ENCODE data around the gene CCDC27. TPM values are rescaled to one million over a fixed set of nuclear protein-coding genes. Genes with fewer than 3 reads are reported as not detected.

The CCDC27 gene
- polyA plus RNA-seq, 4 donors, result 0.11 to 0.38 (median 0.25) TPM

DNA sequence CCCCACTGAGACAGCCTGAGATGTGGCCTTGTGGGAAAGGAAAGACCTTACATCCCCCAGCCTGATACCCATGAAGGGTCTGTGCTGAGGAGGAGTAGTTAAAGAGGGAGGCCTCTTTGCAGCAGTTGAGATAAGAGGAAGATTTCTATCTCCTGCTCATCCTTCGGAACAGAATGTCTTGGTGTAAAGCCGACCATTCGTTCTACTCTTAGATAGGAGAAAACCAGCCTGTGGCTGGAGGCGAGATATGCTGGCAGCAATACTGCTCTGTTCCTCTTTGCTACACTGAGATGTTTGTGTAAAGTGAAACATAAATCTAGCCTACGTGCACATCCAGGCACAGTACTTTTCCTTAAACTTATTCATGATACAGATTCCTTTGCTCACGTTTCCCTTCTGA, 1.5 kb upstream of the CCDC27 start:
- DNase-seq (ENCODE audit: low read depth in 4 of 4, low spot score in 2 of 4), result no peak

DNA sequence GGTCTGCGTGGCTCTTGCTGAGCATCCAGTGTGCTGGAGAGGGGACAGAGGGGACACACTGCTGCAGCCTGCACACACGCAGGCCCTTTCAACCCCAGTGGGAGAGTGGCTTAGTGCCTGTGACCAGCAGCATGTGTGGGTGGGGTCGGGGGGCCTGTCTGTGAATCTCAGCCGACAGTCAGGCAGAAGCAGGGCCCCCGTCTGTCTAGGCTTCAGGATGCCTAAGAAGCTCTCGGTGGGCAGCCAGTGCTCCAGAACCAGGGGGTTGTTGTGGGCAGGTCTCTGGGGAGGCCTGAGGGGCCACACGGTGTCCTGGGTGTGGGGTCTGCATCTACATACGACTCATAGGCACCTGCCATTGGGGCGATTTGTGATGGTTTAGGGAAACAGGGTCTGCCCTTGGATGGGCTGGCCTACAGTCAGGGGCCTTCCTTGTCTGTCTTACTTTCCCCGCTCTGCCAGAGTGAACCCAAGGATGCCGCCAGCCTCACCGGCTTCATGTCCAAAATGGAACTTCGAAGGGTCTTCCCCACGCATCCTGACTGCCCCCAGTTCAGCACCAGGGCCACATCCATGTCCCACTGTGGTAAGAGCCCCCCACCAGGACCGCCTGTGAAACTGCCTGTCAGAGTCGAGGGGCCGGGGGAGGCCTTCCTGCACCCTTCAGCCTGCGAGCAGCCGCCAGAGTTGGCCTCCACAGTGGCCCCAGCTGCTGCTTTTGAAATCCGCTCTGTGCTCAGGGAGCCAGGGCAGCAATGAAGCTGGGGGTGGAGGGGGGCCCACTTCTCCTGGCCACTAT, 1.6 kb downstream of the CCDC27 start:
- DNase-seq (ENCODE audit: low read depth in 4 of 4, low spot score in 2 of 4), result no peak

DNA sequence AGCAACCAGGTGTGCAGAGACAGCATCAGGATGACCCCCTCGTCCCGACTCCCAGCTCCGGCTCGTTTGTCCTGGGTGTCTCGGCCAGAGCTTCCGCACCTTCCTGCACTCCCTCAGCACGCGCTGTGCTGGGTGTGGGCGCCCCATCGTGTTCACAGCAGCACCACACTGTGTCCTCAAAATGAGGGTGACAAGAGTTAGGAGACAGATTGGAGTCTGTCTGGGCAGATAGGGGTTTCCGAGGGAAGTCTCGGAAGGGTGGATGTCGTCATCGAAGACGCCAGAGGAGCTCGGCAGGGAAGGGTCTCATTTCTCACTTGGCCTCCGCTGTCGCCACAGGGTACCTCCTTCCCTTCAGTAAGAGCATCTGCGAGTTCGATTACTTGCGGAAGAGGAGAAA, 4.1 kb downstream of the CCDC27 start:
- no peak for DNase-seq (ENCODE audit: low read depth in 4 of 4, low spot score in 2 of 4)

DNA sequence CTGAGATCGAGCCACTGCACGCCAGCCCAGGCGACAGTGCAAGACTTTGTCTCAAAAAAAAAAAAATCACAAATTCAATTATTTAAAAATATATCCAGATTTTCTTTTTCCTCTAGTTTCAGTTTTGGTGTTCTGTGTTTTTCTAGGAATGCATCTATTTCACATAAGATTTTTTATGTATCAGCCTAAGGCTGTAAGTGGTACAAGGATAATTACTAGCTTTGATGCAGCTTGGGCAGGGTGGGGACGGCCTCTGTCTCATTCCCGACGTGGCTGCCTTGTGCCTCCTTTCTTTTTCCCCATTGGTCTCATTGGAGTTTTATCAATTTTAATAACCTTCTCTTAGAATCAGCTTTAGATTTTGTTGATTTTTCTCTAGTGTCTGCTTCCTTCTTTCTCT, 6.9 kb downstream of the CCDC27 start:
- no peak for DNase-seq (ENCODE audit: low read depth in 4 of 4, low spot score in 2 of 4)

DNA sequence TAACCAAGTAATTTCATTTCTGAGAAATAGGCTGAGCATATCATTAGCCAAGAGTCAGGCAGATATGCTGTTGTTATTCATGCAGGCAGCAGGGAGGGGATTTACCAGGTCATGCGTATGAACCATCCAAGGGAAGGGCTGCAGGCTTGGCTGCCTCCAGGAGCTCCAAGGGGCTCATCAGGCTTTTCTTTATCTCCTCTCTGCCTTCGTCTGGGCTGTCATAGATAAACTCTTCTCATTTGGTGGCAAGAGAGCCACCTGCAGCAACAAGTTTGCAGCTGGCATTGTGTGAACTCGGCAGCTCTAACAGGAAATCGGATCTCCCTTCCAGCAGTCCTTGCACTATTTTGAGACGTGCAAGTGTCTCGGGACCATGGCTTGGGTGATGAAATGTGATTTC, 7.5 kb downstream of the CCDC27 start:
- DNase-seq (ENCODE audit: low read depth in 4 of 4, low spot score in 2 of 4), result no peak

DNA sequence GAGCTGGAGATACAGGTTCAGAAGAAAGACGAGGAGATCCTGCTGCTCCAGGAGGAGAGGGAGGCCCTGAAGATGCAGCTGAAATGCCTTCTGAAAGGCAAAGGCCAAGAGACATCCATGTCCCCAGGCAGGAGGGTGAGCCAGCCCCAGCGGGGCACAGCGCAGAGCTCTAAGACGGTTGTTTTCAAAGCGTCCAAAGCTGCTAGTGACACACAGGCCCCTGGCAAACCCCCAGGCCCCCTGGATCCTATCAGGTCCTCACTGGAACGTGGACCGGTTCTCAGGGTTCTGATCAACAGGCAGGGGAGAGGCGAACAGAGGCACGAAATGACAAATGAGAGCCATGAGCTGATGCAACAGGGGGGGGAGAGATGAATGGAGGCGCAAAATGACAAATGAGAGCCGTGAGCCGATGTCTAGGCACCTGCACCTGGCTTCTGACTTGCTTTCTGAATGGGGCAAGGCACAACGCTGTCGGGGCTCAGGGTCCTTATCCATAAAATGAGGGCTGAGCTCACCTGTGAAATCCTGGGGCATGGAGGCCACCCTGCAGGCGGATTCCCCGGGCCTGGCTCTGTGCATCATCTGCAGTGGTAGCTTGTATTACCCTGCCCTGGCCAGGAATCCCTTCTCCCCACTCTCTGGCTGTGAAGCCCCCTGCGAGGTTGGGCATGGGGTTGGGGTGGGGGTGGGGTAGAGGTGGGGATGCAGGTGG, 9.2 kb downstream of the CCDC27 start:
- no peak for DNase-seq (ENCODE audit: low read depth in 4 of 4, low spot score in 2 of 4)

DNA sequence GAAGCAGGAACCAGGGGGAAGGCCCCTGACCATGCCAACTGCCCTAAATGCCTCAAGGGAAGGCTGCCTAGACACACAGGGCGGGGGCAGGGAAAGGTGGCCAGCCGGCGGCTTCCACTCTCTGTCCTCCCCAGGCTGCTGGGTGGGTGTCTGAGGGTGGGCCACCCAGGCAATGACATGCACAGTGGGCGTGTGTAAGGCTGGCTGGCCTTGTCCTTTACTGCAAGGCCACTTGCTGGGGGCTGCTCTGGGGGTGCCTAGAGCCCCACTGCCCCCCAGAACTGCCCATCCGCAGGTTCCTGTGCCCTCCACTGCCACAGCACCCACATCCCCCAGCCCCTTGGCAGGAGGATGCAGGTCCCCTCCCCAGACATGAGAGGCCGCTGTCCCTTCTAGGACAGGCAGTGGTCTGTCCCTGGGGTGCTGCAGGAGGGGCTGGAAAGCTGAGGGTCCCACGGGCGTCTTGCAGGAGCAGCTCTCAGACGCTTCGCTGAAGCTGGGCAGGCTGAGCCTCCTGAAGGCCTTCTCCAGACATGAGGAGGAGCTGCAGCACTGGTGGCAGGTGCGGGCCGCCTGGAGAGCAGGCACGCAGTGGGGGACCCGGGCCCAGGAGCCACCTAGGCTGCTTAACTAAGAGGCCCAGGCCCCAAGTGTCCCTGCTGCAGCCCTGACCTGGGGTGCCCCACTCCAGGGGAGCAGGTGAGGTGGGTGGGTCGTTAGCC, 10.1 kb downstream of the CCDC27 start:
- no peak for DNase-seq (ENCODE audit: low read depth in 4 of 4, low spot score in 2 of 4)

DNA sequence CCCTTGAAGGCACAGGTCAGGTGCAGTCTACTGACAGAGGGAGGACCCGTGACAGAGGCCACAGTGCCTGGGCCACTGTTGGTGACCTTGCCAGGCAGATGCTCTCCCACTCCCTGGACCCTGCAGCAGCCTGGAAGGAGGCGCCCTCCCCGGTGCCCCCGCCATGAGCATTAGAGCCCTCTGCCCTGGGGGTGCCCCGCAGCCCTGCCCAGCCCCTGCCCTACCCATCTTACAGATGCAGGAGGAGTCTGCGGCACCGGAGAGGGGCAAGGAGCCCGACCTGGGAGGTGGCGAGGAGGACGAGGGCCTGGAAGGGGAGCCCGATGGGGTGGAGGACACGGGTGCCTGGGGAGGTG, 10.6 kb downstream of the CCDC27 start:
- DNase-seq (ENCODE audit: low read depth in 4 of 4, low spot score in 2 of 4), result no peak

DNA sequence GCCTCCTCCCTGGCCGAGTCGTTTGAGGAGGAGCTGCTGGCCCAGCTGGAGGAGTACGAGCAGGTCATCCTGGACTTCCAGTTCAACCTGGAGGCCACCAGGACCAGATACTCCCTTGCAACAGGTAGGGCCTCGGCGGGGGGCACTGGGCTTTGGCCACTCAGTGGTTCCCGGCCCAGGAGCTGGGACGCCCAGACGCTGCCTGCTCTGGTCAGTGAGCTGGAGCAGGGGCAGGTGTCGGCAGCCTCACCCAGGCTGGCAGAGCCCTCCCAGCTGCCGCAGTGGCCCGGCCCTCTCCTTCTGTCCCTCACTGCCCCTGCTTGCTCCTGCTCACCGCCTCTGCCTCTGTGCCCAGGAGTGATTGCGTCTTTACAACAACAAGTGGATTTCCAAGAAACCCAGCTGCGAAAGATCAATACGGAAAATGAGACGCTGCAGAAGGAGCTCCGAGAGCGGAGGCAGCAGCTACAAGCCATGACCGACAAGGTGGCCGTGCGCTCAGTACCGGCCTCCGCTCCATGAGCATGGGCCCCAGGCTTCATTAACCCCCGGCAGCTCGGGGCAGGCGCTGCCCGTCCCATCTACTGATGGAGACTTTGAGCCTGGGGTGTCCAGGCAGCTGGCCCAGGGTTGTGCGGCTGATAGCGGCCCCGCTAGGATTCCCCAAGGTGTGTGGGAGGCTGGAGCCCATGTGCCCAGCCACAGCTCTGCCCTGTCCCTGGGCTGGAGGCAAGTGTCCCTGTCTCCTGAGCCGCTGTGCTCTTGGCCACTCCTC, 11.3 kb downstream of the CCDC27 start:
- no peak for DNase-seq (ENCODE audit: low read depth in 4 of 4, low spot score in 2 of 4)

DNA sequence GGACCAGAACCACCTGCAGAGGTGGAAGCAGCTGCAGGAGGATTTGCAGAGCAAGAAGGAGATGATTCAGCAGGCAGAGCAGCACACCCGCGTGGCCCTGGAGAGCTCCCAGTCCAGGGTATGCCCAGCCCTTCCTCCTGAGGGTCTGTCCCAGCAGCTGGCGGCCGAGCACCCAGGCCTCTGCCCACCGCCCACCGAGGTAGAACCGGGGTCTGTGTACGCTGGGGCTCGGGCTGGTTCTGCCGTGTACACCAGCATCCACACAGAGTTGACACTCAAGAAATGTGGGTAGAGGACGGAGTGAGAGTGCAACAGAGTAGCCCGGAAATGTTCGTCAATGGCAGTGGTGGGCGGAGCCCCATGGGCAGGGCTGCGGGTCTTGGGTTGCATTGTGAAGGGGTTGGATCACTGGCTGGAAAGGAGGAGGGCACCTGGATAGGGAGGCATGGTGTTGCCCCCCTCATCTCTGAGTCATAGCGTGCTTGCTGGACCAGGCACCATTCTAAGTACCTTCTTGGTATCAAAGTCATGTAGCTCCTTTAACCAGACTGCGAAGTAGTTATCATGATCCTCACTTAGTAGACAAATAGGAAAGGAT, 15.2 kb downstream of the CCDC27 start:
- DNase-seq (ENCODE audit: low read depth in 4 of 4, low spot score in 2 of 4), result no peak

DNA sequence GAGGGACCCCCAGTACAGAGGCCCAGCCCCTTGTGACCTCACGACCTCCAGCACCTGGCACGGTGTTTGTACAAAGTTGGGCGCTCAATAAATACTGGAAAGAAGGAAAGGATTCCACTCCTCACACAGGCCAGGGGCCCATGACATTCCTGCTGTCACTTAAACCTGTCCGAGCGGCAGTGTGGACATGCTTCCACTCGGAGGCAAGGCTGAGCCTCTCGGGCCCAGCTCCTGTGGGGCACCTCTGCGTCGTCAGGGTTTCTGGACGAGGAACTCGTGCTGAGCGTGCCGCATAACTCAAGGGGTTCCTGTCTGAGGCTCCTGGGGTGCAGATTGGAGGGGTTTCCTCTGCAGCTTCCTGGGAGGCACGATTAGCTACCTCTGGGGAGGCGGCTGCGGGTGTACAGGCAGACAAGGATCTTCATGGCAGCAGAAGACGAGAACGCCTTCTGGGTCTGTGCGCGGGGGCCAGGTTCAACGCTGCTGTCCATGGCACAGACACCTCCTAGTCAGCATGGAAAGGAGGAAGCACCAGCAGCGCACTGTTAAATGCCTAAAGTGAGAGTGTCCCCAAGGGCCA, 16.7 kb downstream of the CCDC27 start:
- no peak for DNase-seq (ENCODE audit: low read depth in 4 of 4, low spot score in 2 of 4)

DNA sequence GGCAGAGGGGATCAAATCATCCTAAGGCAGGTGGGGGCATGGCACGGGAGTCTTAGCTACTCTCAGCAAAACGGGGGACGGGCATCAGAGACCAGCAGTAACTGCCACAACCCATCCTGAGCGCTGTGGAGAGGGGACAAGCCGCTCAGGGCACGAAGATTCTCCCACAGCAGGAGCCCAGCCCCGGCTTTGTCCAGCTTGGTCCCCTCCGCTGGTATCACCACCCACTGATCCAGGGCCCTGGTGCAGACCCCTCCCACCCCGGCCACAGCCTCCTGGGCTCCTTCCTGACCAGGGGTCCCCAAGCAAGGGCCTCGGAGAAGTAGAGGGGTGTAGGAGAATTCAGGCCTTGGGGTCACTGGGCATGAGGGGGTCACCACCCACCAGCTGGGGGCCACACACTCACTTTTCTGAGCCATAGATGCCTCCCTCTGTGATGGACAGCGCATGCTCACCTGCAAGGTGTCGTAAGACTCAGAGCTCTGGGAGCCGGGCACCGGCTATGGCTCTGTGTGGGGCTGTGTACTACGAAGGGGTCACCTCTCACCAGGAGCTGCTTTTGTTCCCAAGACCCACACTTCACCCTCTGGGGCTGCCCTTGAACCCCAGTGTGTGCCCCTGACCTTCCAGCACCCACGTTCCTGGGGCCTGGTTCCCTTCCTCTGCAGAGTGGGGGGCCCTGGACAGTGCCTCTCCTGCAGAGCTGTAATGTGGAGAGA, 18.0 kb downstream of the CCDC27 start:
- no peak for DNase-seq (ENCODE audit: low read depth in 4 of 4, low spot score in 2 of 4)

DNA sequence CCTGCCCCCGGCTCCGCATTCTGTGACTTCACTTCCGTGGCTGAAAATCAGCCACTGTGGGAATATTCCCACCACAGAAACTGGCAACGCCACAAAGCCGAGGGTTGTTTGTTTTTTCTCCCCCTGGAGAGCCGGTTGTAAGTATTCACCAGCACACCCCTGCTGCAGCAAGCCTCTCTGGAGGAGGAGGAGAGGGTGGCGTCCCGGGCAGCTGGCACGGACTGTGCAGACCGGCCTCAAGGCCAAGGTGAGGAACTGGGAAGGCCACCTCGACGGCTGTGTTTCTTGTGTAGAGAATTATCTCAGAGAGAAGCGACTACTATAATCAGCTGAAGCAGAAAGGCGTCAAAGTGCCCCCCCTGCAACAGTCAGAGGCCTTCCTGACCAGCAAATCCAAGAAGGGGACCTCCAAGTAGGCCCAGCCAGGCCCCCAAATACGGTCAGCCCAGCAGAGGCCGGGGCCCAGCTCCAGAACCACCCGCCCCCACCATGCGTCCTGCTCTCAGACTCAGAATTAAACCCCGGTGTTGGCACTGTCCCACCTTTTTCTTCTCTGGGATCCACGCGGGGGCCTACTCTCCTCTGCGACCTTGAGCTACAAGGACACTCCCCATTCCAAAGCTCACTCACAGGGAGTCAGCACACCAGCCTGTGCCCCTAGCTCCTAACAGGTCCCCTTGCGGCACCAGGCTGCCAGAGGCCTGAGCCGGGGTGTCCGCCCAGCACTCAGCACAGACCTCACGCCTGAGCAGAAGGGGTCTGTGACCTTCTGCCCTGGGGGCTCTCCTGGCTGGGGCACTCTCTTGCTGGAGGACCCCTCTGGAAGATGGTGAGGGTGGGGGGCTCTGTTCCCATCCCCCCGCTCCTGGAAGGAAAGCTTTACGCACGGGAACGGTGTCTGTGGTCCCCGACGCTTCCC, 19.1 kb downstream of the CCDC27 start:
- DNase-seq (ENCODE audit: low read depth in 4 of 4, low spot score in 2 of 4), result no peak

DNA sequence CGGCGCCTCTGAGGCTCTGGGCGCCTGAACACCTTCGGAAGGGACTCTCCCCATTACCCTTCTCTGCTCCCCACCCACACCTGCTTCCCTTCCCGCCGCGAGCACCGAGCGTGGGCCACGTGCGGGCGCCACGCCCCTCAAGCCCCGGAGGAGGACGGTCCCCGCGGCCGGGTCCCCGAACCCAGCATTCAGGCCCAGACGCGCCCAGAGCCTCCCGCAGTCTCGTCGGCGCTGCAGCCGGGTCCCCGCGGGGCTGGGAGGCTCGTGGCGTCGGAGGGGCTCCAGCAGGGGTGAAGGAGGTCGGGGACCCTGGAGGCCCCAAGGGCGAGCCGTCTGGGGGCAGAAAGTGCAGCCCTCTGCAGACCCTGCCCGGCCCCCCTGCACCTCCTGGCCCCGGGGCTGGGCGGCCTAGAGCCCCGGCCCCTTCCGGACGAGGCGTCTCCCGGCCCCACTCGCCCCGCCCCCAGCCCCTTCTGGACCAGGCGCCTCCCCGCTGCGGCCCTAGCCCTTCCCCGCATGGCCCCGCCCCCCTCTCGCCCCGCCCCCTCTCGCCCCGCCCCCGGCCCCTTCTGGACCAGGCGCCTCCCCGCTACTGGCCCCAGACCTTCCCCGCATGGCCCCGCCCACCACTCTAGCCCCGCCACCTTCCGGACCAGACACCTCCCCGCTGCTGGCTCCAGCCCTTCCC, 19.9 kb downstream of the CCDC27 start:
- peak in 2 of 4 donors; percentile 70 to 74 for DNase-seq (ENCODE audit: low read depth in 4 of 4, low spot score in 2 of 4)

DNA sequence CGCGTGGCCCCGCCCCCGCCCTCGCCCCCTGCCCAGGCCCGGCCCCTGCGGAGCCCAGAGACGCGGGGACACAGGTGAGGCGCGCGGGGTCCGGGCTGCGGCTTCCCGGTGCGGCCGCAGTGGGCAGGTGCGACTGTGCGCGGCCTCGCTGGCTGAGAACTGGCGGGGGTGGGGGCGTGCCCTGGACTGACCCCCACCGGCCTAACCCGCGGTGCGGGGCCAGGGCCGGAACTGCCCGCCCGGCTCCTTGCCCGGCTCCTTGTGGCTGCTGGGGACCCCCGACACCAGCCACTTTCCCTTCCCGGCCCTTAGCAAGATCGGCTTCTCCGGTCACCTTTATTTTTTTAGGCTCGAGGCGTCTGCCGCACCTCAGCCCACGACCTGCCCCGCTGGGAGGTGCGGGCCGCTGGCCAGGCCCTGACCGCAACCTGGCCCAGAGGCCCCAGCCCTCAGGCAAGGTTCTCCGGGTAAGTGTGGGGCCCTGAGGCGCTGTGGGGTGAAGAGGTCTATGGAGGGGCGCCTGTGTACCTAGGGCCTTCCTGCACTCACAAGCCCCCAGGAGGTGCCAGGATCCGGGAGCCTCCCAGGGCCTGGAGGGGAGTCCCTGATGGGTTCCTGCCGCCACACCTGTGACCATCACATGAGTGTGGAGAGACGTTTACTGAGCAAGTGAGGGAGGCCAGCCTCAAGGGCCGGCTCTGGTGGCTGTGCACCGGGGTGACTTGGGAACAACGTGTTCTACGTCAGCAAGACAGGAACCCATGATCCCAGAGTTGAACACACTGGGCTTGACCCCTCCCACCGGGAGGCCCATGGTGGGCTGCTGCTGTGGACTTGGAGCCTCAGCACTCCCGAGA, 20.7 kb downstream of the CCDC27 start, which contains the start of gene SMIM1:
Gene SMIM1, plus strand, starts transcription at position 35 of the 857 bp plus-strand sequence. CDS start 2,625 bp downstream, outside the sequence.
- no peak for DNase-seq (ENCODE audit: low read depth in 4 of 4, low spot score in 2 of 4)

DNA sequence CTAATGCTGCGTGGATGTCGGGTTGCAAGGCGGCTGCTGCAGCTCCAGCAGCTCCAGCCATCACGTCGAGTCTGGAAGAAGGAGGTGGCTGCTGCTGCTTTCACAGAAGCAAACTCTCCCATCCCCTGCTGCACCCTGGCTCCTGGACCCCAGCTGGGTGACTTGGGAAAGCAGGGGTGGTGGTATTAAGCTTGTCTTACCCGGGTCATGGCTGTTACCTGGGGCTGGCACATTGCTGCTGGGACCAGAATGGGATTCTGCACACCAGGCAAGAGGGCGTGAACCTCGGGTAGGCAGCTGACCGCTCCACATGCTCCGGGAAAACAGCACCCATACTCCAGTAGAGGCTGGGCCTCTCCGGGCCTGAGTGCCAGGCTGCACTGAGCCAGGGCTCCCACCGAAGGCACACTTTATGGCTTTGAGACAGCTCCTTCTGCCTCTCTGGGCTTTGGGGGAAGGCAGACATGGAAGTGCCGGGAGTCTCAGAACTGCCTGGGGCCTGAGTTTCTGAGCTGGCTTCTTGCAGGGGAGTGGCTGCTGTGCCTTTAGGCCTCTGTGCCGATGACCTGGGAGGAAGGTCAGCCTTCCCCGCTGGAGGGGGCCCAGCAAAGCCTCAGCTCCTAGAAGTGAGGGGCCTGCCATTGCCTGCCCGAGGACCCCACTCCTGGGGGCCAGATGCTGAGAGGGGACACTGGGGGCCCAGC, 21.5 kb downstream of the CCDC27 start:
- DNase-seq (ENCODE audit: low read depth in 4 of 4, low spot score in 2 of 4), result no peak
